Activated T-cell treated with anti-CD3 and anti-CD28 coated beads, Interleukin-2, amount 50 U/mL, for 72 hours (primary cell): ENCODE data around the gene NDUFAF2. TPM values are rescaled to one million over a fixed set of nuclear protein-coding genes. Genes with fewer than 3 reads are reported as not detected.

Experiments
- ATAC-seq, 2 donors: fragments of 150-1000 bp; cut with Tn5 transposase; replicated peaks in 1 of 2; 2 replicates each; pipeline ENCODE4 v1.10.0; 2021; ENCODE audit warnings: moderate library complexity in 2 of 2, mild to moderate bottlenecking in 1 of 2
- DNase-seq, 2 donors: peaks; one replicate each; pipeline ENCODE4 v3.0.0; 2021 to 2022; ENCODE audit warnings: mixed read lengths in 1 of 2
- H3K27ac Mint-ChIP-seq: one replicate; pipeline ENCODE4 v1.8.0; 2022; ENCODE audit warnings: mild to moderate bottlenecking, moderate library complexity, mixed read lengths
- H3K27me3 Mint-ChIP-seq: one replicate; pipeline ENCODE4 v1.8.0; 2022; ENCODE audit warnings: low read depth, mixed read lengths
- H3K36me3 Mint-ChIP-seq, 2 donors: one replicate each; pipeline ENCODE4 v1.8.0; 2022; ENCODE audit warnings: mixed read lengths in 2 of 2, mild to moderate bottlenecking in 1 of 2; ENCODE audit not compliant: insufficient read depth in 2 of 2
- H3K4me1 Mint-ChIP-seq: one replicate; pipeline ENCODE4 v1.8.0; 2022; ENCODE audit warnings: low read depth, mixed read lengths
- H3K4me3 Mint-ChIP-seq, 2 donors: one replicate each; pipeline ENCODE4 v1.8.0; 2022; ENCODE audit warnings: mild to moderate bottlenecking in 2 of 2, mixed read lengths in 2 of 2, moderate library complexity in 2 of 2
- H3K9me3 Mint-ChIP-seq, 2 donors: one replicate each; pipeline ENCODE4 v1.8.0; 2022; ENCODE audit warnings: mixed read lengths in 2 of 2
- total RNA-seq, 2 donors: library from RNA; stranded (reverse); gene quantifications; one replicate each; pipeline ENCODE4 v1.2.3, GENCODE V29; 2022

NDUFAF2 gene, protein sequence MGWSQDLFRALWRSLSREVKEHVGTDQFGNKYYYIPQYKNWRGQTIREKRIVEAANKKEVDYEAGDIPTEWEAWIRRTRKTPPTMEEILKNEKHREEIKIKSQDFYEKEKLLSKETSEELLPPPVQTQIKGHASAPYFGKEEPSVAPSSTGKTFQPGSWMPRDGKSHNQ
- 10 to 100 TPM; 29.0 to 29.6 TPM for total RNA-seq

DNA sequence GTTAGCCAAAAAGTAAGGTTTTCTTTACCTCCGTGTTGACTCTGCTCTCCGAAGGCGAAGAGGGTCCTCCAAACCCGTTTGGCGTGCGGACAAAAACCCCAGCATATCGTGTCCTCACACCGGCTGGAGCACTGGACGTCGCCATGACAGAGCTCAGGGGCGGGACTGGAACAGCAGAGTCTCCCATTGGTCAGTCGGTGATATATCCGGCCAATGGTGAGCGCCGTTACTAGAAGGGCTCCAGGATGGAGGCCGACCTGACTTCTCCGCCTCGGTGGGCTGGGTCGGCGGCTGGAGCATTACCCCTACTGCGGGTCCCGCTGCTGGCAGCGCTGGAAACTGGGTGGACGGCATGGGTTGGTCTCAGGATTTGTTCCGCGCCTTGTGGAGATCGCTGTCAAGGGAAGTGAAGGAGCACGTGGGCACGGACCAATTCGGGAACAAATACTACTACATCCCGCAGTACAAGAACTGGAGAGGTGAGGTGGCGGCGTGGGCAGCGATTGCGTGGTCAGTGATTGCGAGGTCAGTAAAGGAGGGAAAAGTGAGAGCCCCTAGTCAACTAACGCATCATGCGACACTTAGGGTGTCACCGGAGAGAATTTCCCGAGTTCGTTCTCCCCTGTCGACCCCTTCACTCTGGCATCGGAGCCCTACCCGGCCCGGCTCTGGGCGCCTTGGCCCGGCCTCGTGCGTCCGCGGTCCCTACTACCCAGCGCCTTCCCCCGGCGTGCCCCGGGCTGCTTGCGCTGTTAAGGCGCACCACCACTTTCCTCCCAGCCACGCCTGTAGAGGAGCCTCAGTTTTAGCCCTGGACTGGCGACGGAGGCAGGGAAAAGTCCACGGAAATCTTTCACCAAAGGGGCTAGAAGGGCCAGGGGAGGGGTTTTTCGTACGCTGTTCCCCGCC, at the start of gene NDUFAF2, which contains the start of gene ERCC8:
Gene NDUFAF2, plus strand, starts transcription at position 302 of the 909 bp plus-strand sequence. Its CDS starts 51 bp downstream, at position 353.
Gene ERCC8, minus strand, starts transcription at position 167 of the 909 bp plus-strand sequence. Its CDS starts 62 bp downstream, at position 105.
- H3K27ac Mint-ChIP-seq, result peak within 1 kb of the TSS; percentile 93
- no peaks in the 10 kb centered on the region for H3K9me3 Mint-ChIP-seq
- H3K4me3 Mint-ChIP-seq, result no peak within 1 kb of the TSS
- no peaks in the 10 kb centered on the region for H3K27me3 Mint-ChIP-seq
- H3K4me1 Mint-ChIP-seq, result peaks cover 22% of the 10 kb centered on the region
- peaks cover 2 to 3% of the 10 kb centered on the region in 2 donors for H3K36me3 Mint-ChIP-seq
- DNase-seq (peak; percentile 87 to 92), ATAC-seq (peak; percentile 99)

DNA sequence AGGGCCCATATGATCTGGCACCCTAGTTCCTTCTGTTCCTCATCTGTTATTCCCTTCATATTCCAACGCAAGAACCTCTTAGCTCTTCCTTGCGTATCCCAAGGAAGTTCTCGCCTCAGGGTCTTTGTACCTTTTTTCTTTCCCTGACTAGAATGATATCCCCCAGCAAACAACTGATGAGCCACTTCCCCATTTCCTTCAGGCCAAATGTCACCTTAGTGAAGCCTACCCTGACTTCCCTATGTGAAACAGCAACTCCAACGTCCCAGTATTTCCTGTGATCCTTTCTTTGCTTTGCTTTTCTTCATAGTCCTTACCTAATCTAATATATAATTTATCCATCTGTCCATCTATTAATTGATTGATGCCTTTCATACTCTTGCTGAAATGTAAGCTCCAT, 48.0 kb upstream of the NDUFAF2 start:
- no peaks in the 10 kb centered on the region for H3K27me3 Mint-ChIP-seq
- H3K27ac Mint-ChIP-seq, result no peak overlapping the region
- H3K4me3 Mint-ChIP-seq, result no peak overlapping the region
- H3K9me3 Mint-ChIP-seq, result peaks cover 0 to 3% of the 10 kb centered on the region in 2 donors
- ATAC-seq (no peak), DNase-seq (no peak)
- H3K36me3 Mint-ChIP-seq, result peaks cover 5 to 22% of the 10 kb centered on the region in 2 donors
- H3K4me1 Mint-ChIP-seq, result no peaks in the 10 kb centered on the region

GRCh38 chr5:60903356-60903755, 41.6 kb upstream of the NDUFAF2 start:
- no peaks in the 10 kb centered on the region for H3K9me3 Mint-ChIP-seq
- no peak overlapping the region for H3K27ac Mint-ChIP-seq
- DNase-seq (no peak), ATAC-seq (no peak)
- H3K36me3 Mint-ChIP-seq, result peaks cover 1 to 2% of the 10 kb centered on the region in 2 donors
- H3K27me3 Mint-ChIP-seq, result no peaks in the 10 kb centered on the region
- H3K4me3 Mint-ChIP-seq, result no peak overlapping the region
- no peaks in the 10 kb centered on the region for H3K4me1 Mint-ChIP-seq

DNA sequence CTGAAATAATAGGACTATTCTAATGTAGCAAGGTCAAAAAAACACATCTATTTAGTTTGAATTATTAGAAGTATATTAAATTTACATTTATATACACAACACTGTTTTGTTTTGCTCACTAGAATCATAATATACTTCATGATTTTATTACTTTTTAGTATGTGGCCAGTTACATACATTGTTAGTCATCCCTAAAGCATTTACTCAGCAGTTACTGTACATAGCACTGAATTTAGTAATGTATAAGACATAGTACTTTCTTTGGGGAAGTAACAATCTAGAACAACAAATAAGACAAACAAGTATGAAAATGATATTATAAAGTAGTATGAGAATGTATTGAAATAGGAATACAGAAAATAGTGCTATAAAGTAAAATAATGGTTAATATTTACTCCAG, 28.4 kb upstream of the NDUFAF2 start:
- Mint-ChIP-seq H3K27ac (no peak overlapping the region), H3K4me3 (no peak overlapping the region), H3K4me1 (no peaks in the 10 kb centered on the region), H3K27me3 (no peaks in the 10 kb centered on the region), H3K36me3 (peaks cover 13 to 18% of the 10 kb centered on the region in 2 donors), H3K9me3 (peaks cover 0 to 6% of the 10 kb centered on the region in 2 donors)
- no peak for DNase-seq
- no peak for ATAC-seq

DNA sequence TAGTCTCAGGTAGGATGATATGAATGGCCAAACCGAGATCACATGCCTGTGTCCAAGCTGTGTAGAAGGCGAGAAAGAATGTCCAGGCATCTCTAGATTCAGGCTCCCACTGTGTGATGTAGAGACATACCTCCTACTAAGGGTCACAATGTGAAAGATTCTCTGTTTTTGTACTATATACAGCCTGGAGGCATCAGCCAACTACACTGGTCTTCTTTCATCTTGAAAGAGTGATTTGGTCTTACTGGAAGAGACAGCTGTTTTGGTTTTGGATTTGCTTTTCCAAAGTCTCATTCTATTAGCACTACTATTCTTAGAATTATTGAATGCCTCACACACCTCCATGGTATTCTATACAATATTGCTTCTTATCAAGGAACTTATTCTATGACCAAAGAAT, 26.5 kb upstream of the NDUFAF2 start:
- DNase-seq (no peak), ATAC-seq (no peak)
- Mint-ChIP-seq H3K27ac (no peak overlapping the region), H3K4me3 (no peak overlapping the region), H3K4me1 (no peaks in the 10 kb centered on the region), H3K9me3 (peaks cover 0 to 4% of the 10 kb centered on the region in 2 donors), H3K27me3 (no peaks in the 10 kb centered on the region), H3K36me3 (peaks cover 10 to 12% of the 10 kb centered on the region in 2 donors)

DNA sequence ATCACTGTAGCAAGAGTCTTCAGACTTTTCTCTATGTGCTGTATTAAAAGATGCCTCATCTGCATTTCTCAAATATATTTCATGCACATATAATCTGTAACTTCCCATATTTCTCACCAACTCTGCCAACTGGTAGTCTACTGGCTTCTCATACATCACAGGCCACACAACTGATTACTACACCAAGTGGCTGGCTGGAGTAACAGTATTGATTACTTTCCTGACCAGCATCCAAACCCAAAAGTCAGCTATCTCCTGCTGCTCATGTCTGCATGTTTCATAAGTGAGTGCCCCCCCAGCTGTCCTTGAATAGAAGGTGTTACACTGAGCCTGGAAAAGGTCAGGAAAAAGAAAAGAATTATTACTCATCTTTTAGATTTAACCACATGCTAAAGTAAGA, 17.6 kb upstream of the NDUFAF2 start:
- no peak for DNase-seq
- H3K4me1 Mint-ChIP-seq, result no peaks in the 10 kb centered on the region
- no peaks in the 10 kb centered on the region for H3K36me3 Mint-ChIP-seq
- H3K27me3 Mint-ChIP-seq, result no peaks in the 10 kb centered on the region
- no peak for ATAC-seq
- no peak overlapping the region for H3K27ac Mint-ChIP-seq
- no peak overlapping the region for H3K4me3 Mint-ChIP-seq
- H3K9me3 Mint-ChIP-seq, result no peaks in the 10 kb centered on the region

DNA sequence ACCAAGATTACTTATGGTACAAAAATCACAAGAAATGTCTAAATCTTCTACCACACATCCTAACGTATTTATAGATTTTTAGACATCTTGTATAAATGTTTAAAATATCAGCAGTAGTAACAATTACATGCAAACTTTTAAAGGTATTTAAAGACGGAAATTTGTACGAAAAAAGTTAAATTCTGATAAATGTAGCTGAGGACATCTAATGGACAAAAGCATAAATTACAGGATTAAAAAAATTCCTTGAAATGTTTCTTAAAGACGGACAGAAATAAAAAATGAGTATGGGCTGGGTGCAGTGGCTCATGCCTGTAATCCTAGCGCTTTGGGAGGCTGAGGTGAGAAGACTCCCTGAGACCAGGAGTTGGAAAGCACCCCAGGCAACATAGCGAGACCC, 16.0 kb upstream of the NDUFAF2 start:
- Mint-ChIP-seq H3K27me3 (no peaks in the 10 kb centered on the region), H3K9me3 (no peaks in the 10 kb centered on the region), H3K36me3 (no peaks in the 10 kb centered on the region), H3K27ac (no peak overlapping the region), H3K4me1 (no peaks in the 10 kb centered on the region), H3K4me3 (no peak overlapping the region)
- DNase-seq, result no peak
- no peak for ATAC-seq

DNA sequence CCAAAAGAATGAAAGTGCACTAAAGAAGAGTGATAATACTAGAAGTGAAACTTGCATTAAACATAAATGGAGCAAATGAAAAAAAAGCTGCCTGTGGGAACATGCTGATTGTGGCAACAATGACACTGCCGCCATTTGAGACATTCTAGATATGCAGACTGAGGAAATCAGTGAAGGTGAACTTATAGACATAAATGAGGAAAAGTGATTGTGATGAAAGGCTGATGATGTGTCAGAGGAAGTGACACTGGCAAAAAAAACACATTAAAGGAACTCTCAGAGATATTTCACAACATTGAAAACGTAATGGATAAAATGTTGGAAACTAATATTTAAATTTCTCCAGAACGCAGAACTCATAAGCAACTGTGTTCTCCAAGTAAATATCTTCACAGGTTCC, 1.4 kb upstream of the NDUFAF2 start:
- Mint-ChIP-seq H3K4me1 (peaks cover 17% of the 10 kb centered on the region), H3K9me3 (no peaks in the 10 kb centered on the region), H3K27me3 (no peaks in the 10 kb centered on the region), H3K36me3 (no peaks in the 10 kb centered on the region), H3K27ac (no peak overlapping the region), H3K4me3 (no peak overlapping the region)
- DNase-seq (no peak), ATAC-seq (no peak)

DNA sequence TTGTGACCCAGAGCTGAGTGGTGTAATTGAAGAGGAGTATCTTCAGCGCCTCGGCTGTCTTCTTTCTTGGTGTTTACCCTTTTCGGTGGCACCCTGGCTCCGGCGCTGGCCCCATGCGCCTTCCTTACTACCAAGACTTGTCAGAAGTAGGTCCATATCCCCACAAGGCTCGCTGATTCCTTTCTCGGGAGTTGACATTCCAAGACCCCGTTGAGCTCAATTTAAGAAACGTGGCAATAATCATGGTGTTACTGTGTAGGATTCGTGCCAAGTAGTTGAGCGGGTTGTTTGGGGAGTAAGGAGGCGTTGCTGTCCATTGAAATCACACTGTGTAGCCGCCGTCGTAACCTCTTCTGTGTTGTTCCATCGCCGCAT, 795 bp downstream of the NDUFAF2 start:
- peaks cover 2 to 3% of the 10 kb centered on the region in 2 donors for H3K36me3 Mint-ChIP-seq
- peak overlapping the region; percentile 93 for H3K27ac Mint-ChIP-seq
- no peaks in the 10 kb centered on the region for H3K27me3 Mint-ChIP-seq
- ATAC-seq (peak; percentile 29 to 39), DNase-seq (peak in 1 of 2 donors; percentile 42)
- peaks cover 22% of the 10 kb centered on the region for H3K4me1 Mint-ChIP-seq
- no peaks in the 10 kb centered on the region for H3K9me3 Mint-ChIP-seq
- no peak overlapping the region for H3K4me3 Mint-ChIP-seq

- Mint-ChIP-seq H3K4me1 (peaks cover 22% of the 10 kb centered on the region), H3K27me3 (no peaks in the 10 kb centered on the region), H3K36me3 (peaks cover 3 to 5% of the 10 kb centered on the region in 2 donors), H3K9me3 (no peaks in the 10 kb centered on the region), H3K27ac (no peak overlapping the region), H3K4me3 (no peak overlapping the region)
- no peak for DNase-seq
- ATAC-seq, result no peak
Measured at GRCh38 chr5:60948738-60949137, 3.7 kb downstream of the NDUFAF2 start.

DNA sequence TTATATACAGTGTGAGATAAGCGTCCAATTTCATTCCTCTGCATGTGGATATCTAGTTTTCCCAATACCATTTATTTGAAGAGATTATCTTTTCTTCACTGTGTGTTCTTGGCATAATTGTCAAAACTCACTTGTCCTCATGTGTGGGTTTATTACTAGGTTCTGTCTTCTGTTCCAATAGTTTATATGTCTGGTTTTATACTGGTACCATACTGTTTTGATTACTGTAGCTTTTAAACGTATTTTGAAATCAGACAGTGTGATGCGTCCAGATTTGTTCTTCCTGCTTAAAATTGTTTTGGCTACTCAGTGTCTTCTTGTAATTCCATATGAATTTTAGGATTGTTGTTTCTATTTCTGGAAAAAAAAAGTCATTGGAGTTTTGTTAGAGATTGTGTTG, 10.2 kb downstream of the NDUFAF2 start:
- H3K9me3 Mint-ChIP-seq, result peaks cover 0 to 3% of the 10 kb centered on the region in 2 donors
- ATAC-seq (no peak), DNase-seq (no peak)
- H3K36me3 Mint-ChIP-seq, result peaks cover 2 to 8% of the 10 kb centered on the region in 2 donors
- H3K27ac Mint-ChIP-seq, result no peak overlapping the region
- H3K27me3 Mint-ChIP-seq, result no peaks in the 10 kb centered on the region
- H3K4me3 Mint-ChIP-seq, result no peak overlapping the region
- no peaks in the 10 kb centered on the region for H3K4me1 Mint-ChIP-seq

GRCh38 chr5:60958088-60958487, 13.1 kb downstream of the NDUFAF2 start:
- ATAC-seq (no peak), DNase-seq (no peak)
- no peak overlapping the region for H3K4me3 Mint-ChIP-seq
- H3K36me3 Mint-ChIP-seq, result peaks cover 2 to 6% of the 10 kb centered on the region in 2 donors
- H3K4me1 Mint-ChIP-seq, result no peaks in the 10 kb centered on the region
- H3K27me3 Mint-ChIP-seq, result no peaks in the 10 kb centered on the region
- no peak overlapping the region for H3K27ac Mint-ChIP-seq
- peaks cover 0 to 3% of the 10 kb centered on the region in 2 donors for H3K9me3 Mint-ChIP-seq

- H3K27ac Mint-ChIP-seq, result no peak overlapping the region
- H3K9me3 Mint-ChIP-seq, result peaks cover 0 to 3% of the 10 kb centered on the region in 2 donors
- H3K4me1 Mint-ChIP-seq, result no peaks in the 10 kb centered on the region
- H3K27me3 Mint-ChIP-seq, result no peaks in the 10 kb centered on the region
- no peak for DNase-seq
- H3K36me3 Mint-ChIP-seq, result peaks cover 2 to 6% of the 10 kb centered on the region in 2 donors
- H3K4me3 Mint-ChIP-seq, result no peak overlapping the region
- no peak for ATAC-seq
Measured at GRCh38 chr5:60958712-60959111, 13.7 kb downstream of the NDUFAF2 start.
